K562 (cell line): ENCODE data around the gene GSK3B. TPM values are rescaled to one million over a fixed set of nuclear protein-coding genes. Genes with fewer than 3 reads are reported as not detected.

Source experiments
- ATAC-seq: fragments of 200-7000 bp; cut with Tn5 transposase; 3 replicates; pipeline ENCODE4 v1.9.1; 2020; ENCODE audit warnings: moderate library complexity
- BruUV-seq: library from RNA; stranded (reverse); fragments of 400-500 nt; replicated peaks from 2 replicates; lab custom pipeline; 2021; lab: Mats Ljungman, UMichigan
- CTCF ChIA-PET: fragments of 300-600 bp; formaldehyde crosslinking; extraction: SDS; loops from one replicate; lab custom pipeline; 2021; ENCODE audit warnings: low intra/inter-chr PET ratio; lab: Yijun Ruan, JAX
- POLR2A ChIA-PET: fragments of 300-600, 350-650 bp; sonication (Branson Sonifier 250); formaldehyde crosslinking; extraction: SDS; loops from one replicate; lab custom pipeline; 2021; ENCODE audit warnings: antibody characterized with exemption, inconsistent platforms; lab: Yijun Ruan, JAX
- DNase-seq, 4 experiments: peaks; one replicate each; pipeline versions ENCODE4 v3.0.0 to v3.0.0-alpha.2; 2011 to 2018; ENCODE audit warnings: low spot score in 3 of 4, mixed read lengths in 3 of 4; ENCODE audit errors: extremely low read depth in 1 of 4
- FAIRE-seq: peaks from 2 replicates; lab custom pipeline; 2011; peaks lifted over from hg19 to GRCh38; lab: Jason Lieb, UNC
- H2AFZ ChIP-seq: 2 replicates; pipeline ENCODE4 v1.6.0; 2011; ENCODE audit warnings: low read depth, low read length, control low read depth, inconsistent platforms
- H3K27ac ChIP-seq: fragments of 200-600 bp; 3 replicates; pipeline ENCODE4 v1.8.0; 2011; ENCODE audit warnings: low read depth, mild to moderate bottlenecking, control low read depth, inconsistent platforms, low read length, moderate library complexity, mixed read lengths; ENCODE audit errors: extremely low read depth
- H3K27me3 ChIP-seq, 2 experiments: fragments of 300-600 bp in 1 of 2; 2 replicates in 1 of 2; 3 replicates in 1 of 2; pipeline versions ENCODE4 v1.6.0 to v1.8.0; 2011; ENCODE audit warnings: inconsistent platforms in 2 of 2, low read length in 2 of 2, mild to moderate bottlenecking in 1 of 2, mixed read lengths in 1 of 2, moderate library complexity in 1 of 2; ENCODE audit not compliant: control insufficient read depth in 2 of 2, insufficient read depth in 2 of 2
- H3K36me3 ChIP-seq: fragments of 300-600 bp; 3 replicates; pipeline ENCODE4 v1.8.0; 2011; ENCODE audit warnings: mild to moderate bottlenecking, low read length, inconsistent platforms; ENCODE audit not compliant: control insufficient read depth, insufficient read depth
- H3K4me1 ChIP-seq, 2 experiments: fragments of 200-600 bp in 1 of 2; replicated peaks in 1 of 2; 2 replicates in 1 of 2; 3 replicates in 1 of 2; pipeline versions ENCODE4 v1.5.1 to v1.8.0; 2011; ENCODE audit warnings: inconsistent platforms in 2 of 2, low read length in 2 of 2, mild to moderate bottlenecking in 1 of 2, mixed read lengths in 1 of 2, moderate library complexity in 1 of 2; ENCODE audit not compliant: control insufficient read depth in 2 of 2, insufficient read depth in 2 of 2
- H3K4me2 ChIP-seq: 2 replicates; pipeline ENCODE4 v1.6.1; 2011; ENCODE audit warnings: low read length, control low read depth, inconsistent platforms, mixed read lengths; ENCODE audit not compliant: insufficient read depth
- H3K4me3 ChIP-seq: fragments of 200-600 bp; sonication (generic), shearing (Covaris generic); 2 replicates; pipeline ENCODE4 v1.5.1; 2016; ENCODE audit warnings: control low read depth, inconsistent platforms
- H3K79me2 ChIP-seq: fragments of 200-600 bp; 3 replicates; pipeline ENCODE4 v1.8.0; 2011; ENCODE audit warnings: low read length, inconsistent platforms; ENCODE audit not compliant: control insufficient read depth, insufficient read depth
- H3K9ac ChIP-seq, 2 experiments: 2 replicates each; pipeline versions ENCODE4 v1.6.0 to v1.6.1; 2011; ENCODE audit warnings: low read depth in 2 of 2, low read length in 2 of 2, control low read depth in 1 of 2, inconsistent platforms in 1 of 2, mild to moderate bottlenecking in 1 of 2, mixed read lengths in 1 of 2; ENCODE audit not compliant: insufficient read depth in 1 of 2
- H3K9me1 ChIP-seq: one replicate; pipeline ENCODE4 v1.6.0; 2011; ENCODE audit warnings: inconsistent platforms, mild to moderate bottlenecking, low read length, moderate library complexity; ENCODE audit not compliant: control insufficient read depth, insufficient read depth
- H3K9me3 ChIP-seq: replicated peaks from 2 replicates; pipeline ENCODE4 v1.5.1; 2011; ENCODE audit warnings: low read depth, low read length, inconsistent platforms; ENCODE audit not compliant: control insufficient read depth, insufficient read depth
- H4K20me1 ChIP-seq: replicated peaks from 2 replicates; pipeline ENCODE4 v1.6.1; 2011; ENCODE audit warnings: low read length, inconsistent platforms, mixed read lengths; ENCODE audit not compliant: control insufficient read depth, insufficient read depth
- ADNP ChIP-seq: fragments of 200-800 bp; sonication (Bioruptor generic); IDR thresholded peaks from 2 replicates; pipeline ENCODE4 v1.6.1; 2016; ENCODE audit warnings: missing genetic modification characterization, missing compliant biosample characterization
- BHLHE40 ChIP-seq: IDR thresholded peaks from 2 replicates; pipeline ENCODE4 v1.6.1; 2011; ENCODE audit warnings: low read length, improper control_type of control experiment
- CBX3 ChIP-seq, 2 experiments: IDR thresholded peaks; 1 replicate in 1 of 2; 2 replicates in 1 of 2; pipeline ENCODE4 v1.6.1; 2012; ENCODE audit warnings: inconsistent platforms in 2 of 2, low read length in 2 of 2, borderline replicate concordance in 1 of 2, control low read depth in 1 of 2
- CHD2 ChIP-seq: IDR thresholded peaks from 2 replicates; pipeline ENCODE4 v1.6.1; 2011; ENCODE audit warnings: low read depth, low read length
- ETS2 ChIP-seq: IDR thresholded peaks from 2 replicates; pipeline ENCODE4 v1.6.1; 2016; ENCODE audit warnings: borderline replicate concordance, missing genetic modification characterization, mild to moderate bottlenecking, moderate library complexity, missing compliant biosample characterization; ENCODE audit not compliant: poor library complexity, severe bottlenecking
- FOXA3 ChIP-seq, 2 experiments: fragments of 450-650 bp in 1 of 2; sonication (generic) in 1 of 2; formaldehyde crosslinking; IDR thresholded peaks in 1 of 2; conservative IDR thresholded peaks in 1 of 2; 2 replicates each; pipeline versions ENCODE4 v1.4.0 to v1.8.0; 2020 to 2022; ENCODE audit warnings: mild to moderate bottlenecking in 2 of 2, missing genetic modification reagents in 1 of 2
- HMBOX1 ChIP-seq: sonication (generic); IDR thresholded peaks from 2 replicates; pipeline ENCODE4 v1.6.1; 2016
- MLLT1 ChIP-seq, 2 experiments: fragments of 450-650 bp; IDR thresholded peaks; 2 replicates each; pipeline ENCODE4 v1.6.1; 2016
- PHB2 ChIP-seq: fragments of 450-650 bp; IDR thresholded peaks from 2 replicates; pipeline ENCODE4 v1.6.1; 2017; ENCODE audit warnings: low read depth
- RFX7 ChIP-seq: fragments of 250-450 bp; sonication (Bioruptor Pico); IDR thresholded peaks from 2 replicates; pipeline ENCODE4 v1.5.1; 2021; ENCODE audit warnings: mild to moderate bottlenecking
- SREBF1 ChIP-seq: fragments of 150-350 bp; IDR thresholded peaks from 2 replicates; pipeline ENCODE4 v1.6.1; 2014; ENCODE audit warnings: antibody characterized with exemption, low read depth, low read length, borderline replicate concordance
- ZKSCAN3 ChIP-seq: fragments of 250-450 bp; sonication (Bioruptor Pico); IDR thresholded peaks from 2 replicates; pipeline ENCODE4 v1.4.0; 2020
- ZNF124 ChIP-seq: sonication (generic); formaldehyde crosslinking; IDR thresholded peaks from 2 replicates; pipeline ENCODE4 v1.8.1; 2022; ENCODE audit warnings: missing genetic modification reagents
- ZNF146 ChIP-seq: IDR thresholded peaks from one replicate; pipeline ENCODE4 v1.6.1; 2018; ENCODE audit warnings: missing compliant biosample characterization; ENCODE audit not compliant: unreplicated experiment
- ZNF41 ChIP-seq: fragments of 250-450 bp; sonication (Bioruptor Pico); conservative IDR thresholded peaks from 2 replicates; pipeline ENCODE4 v1.4.0; 2020; ENCODE audit warnings: mild to moderate bottlenecking
- ZNF696 ChIP-seq: fragments of 250-450 bp; sonication (Bioruptor Pico); conservative IDR thresholded peaks from 2 replicates; pipeline ENCODE4 v1.4.0; 2020; ENCODE audit warnings: mild to moderate bottlenecking, moderate library complexity
- in situ Hi-C: fragments of 300-500 bp; cut with MboI; formaldehyde crosslinking; loops from 4 replicates; pipeline ENCODE4 v1.15.0; 2018; ENCODE audit warnings: inconsistent platforms, mixed read lengths
- intact Hi-C: fragments of 100-400 bp; cut with micrococcal nuclease; formaldehyde crosslinking; loops from 2 replicates; pipeline ENCODE4 v1.14.2; 2022
- polyA plus RNA-seq, 8 experiments: library from polyadenylated mRNA; depleted of rRNA in 4 of 8; stranded (reverse) in 5 of 8; unstranded in 3 of 8; fragments of >200 nt; fragmentation: Nextera tagmentation in 2 of 8; fragmentation: Illumina TruSeq in 1 of 8; extraction: Ambion mirVana in 2 of 8; extraction: Trizol in 1 of 8; gene quantifications; 2 replicates each; pipeline versions ENCODE4 v1.2.1 to v1.2.3, GENCODE V29; 2011 to 2014; ENCODE audit warnings: inconsistent platforms in 1 of 8, missing spikeins in 1 of 8
- total RNA-seq, 7 experiments: library from RNA; depleted of rRNA in 6 of 7; stranded (reverse); fragments of >200 nt in 6 of 7; fragmentation: Illumina TruSeq in 2 of 7; extraction: Trizol in 2 of 7; gene quantifications; 2 replicates each; pipeline versions ENCODE4 v1.2.1 to v1.2.3, GENCODE V29; 2011 to 2021; ENCODE audit warnings: low replicate concordance in 1 of 7
- TF ChIP-seq, protein P1 (sequence below): fragments of 250-450 bp; sonication (Bioruptor Pico); IDR thresholded peaks from 2 replicates; pipeline ENCODE4 v1.8.0; 2021; ENCODE audit warnings: mild to moderate bottlenecking, moderate library complexity
- TF ChIP-seq, protein P2 (sequence below): fragments of 200-400 bp; formaldehyde crosslinking; IDR thresholded peaks from 2 replicates; pipeline ENCODE4 v1.6.1; 2017; ENCODE audit warnings: mild to moderate bottlenecking, low read depth, low read length, moderate library complexity

GSK3B gene
- total and polyA plus RNA-seq, 9 of the 15 experiments (the other 6 are each of a cell fraction or from before 2014, with no cell fraction given): 4.7 to 25.0 (median 18.7) TPM

GRCh38 chr3:119998166-119998565 lies 96.1 kb downstream of the GSK3B start (continued):
- TF ChIP-seq ZNF146: no peak
- TF ChIP-seq ADNP (tag): no peak
- TF ChIP-seq MLLT1 (IDR thresholded peaks at IDR 0.05): no peak
- TF ChIP-seq ZNF41: no peak
- no peak for TF ChIP-seq HMBOX1
- TF ChIP-seq ETS2 (tag): no peak

- no peaks in the 10 kb centered on the region for H4K20me1 ChIP-seq
- FAIRE-seq (no peak), DNase-seq (no peak), ATAC-seq (no peak)
- POLR2A ChIA-PET: no interaction called here
- intact Hi-C loops: no loop called here
- H3K27me3 ChIP-seq: no peaks in the 10 kb centered on the region
- BruUV-seq: no TSS peak
- no peak overlapping the region for H3K4me2 ChIP-seq
- H3K4me3 ChIP-seq: no peak overlapping the region
- no peaks in the 10 kb centered on the region for H3K9me1 ChIP-seq
- no peaks in the 10 kb centered on the region for H3K9me3 ChIP-seq
- CTCF ChIA-PET: no interaction called here
- in situ Hi-C loops: no loop called here
- peaks cover 22% of the 10 kb centered on the region for H3K79me2 ChIP-seq
- H3K9ac ChIP-seq: no peak overlapping the region
- H3K36me3 ChIP-seq: no peaks in the 10 kb centered on the region
- H3K27ac ChIP-seq: no peak overlapping the region
- H3K4me1 ChIP-seq: no peaks in the 10 kb centered on the region; a peak in 1 of 5 replicates
- no peak overlapping the region for H2AFZ ChIP-seq
- TF ChIP-seq, protein P1, sequence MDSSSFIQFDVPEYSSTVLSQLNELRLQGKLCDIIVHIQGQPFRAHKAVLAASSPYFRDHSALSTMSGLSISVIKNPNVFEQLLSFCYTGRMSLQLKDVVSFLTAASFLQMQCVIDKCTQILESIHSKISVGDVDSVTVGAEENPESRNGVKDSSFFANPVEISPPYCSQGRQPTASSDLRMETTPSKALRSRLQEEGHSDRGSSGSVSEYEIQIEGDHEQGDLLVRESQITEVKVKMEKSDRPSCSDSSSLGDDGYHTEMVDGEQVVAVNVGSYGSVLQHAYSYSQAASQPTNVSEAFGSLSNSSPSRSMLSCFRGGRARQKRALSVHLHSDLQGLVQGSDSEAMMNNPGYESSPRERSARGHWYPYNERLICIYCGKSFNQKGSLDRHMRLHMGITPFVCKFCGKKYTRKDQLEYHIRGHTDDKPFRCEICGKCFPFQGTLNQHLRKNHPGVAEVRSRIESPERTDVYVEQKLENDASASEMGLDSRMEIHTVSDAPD (CRISPR knock-in tag): no peak
- TF ChIP-seq ZNF124 (CRISPR knock-in tag) (no peak), CBX3 (IDR thresholded peaks at IDR 0.05; ENCODE audit: borderline replicate concordance in 1 of 2, low read length in 2 of 2) (no peak), RFX7 (CRISPR knock-in tag) (no peak), PHB2 (no peak), SREBF1 (no peak), CHD2 (no peak), ZKSCAN3 (CRISPR knock-in tag) (no peak), BHLHE40 (no peak), FOXA3 (CRISPR knock-in tag; conservative IDR thresholded peaks at IDR 0.05 in 1 of 2, IDR thresholded peaks at IDR 0.05 in 1 of 2) (no peak), ZNF696 (no peak)
- TF ChIP-seq, protein P2, sequence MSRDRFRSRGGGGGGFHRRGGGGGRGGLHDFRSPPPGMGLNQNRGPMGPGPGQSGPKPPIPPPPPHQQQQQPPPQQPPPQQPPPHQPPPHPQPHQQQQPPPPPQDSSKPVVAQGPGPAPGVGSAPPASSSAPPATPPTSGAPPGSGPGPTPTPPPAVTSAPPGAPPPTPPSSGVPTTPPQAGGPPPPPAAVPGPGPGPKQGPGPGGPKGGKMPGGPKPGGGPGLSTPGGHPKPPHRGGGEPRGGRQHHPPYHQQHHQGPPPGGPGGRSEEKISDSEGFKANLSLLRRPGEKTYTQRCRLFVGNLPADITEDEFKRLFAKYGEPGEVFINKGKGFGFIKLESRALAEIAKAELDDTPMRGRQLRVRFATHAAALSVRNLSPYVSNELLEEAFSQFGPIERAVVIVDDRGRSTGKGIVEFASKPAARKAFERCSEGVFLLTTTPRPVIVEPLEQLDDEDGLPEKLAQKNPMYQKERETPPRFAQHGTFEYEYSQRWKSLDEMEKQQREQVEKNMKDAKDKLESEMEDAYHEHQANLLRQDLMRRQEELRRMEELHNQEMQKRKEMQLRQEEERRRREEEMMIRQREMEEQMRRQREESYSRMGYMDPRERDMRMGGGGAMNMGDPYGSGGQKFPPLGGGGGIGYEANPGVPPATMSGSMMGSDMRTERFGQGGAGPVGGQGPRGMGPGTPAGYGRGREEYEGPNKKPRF: no peak
Observed at GRCh38 chr3:119990888-119991287, 103.4 kb downstream of the GSK3B start.
